HG03064 (cell line): ENCODE measurements around the gene HMBS.
"Not testable (repeated sequence)": the region's sequence is repeated elsewhere in the genome, so short reads cannot be mapped to it uniquely, and the experiment has no call there.

Source experiments
- ATAC-seq: cut with Tn5 transposase; IDR thresholded peaks from one replicate; pipeline ENCODE4 v1.9.1; 2021; ENCODE audit warnings: low read depth; ENCODE audit not compliant: unreplicated experiment

Gene HMBS

DNA sequence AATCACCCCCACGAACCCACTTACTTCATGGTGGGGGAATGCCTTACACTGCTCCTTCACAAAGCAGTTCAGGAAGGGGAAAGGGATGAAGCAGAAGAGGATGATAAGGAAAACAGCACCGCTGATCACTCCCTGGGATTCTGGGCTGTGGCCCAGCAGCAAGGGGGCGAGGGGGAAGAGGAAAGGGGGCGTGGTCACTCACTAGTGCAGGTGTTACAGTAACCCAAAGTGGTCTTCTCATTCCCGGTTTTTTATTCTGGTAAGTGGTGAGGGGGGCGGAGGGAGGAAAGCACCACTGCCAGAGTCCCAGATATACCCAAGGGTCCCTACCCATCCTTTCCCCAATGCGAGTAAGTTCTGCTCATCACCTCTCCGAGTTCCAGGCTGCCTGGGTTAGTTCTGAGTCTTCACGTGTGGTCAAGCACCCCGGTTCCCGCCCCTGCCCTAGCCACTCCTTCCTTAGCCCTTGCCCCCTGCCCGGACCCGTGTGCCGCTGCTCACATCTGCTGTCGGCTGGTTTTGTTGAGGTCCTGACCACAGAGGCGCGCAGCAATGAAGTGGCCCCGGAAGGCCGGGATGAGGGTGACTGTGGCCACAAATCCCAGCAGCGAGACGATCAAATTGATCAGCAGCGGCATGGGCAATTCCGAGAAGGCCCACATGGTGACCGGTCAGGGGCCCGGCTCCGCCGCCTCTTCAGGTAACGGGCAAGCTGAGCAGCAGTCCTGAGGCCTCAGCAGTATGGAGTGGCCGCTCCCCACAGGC is 16.5 kb downstream of the HMBS start:
- peak; percentile 8 for ATAC-seq

DNA sequence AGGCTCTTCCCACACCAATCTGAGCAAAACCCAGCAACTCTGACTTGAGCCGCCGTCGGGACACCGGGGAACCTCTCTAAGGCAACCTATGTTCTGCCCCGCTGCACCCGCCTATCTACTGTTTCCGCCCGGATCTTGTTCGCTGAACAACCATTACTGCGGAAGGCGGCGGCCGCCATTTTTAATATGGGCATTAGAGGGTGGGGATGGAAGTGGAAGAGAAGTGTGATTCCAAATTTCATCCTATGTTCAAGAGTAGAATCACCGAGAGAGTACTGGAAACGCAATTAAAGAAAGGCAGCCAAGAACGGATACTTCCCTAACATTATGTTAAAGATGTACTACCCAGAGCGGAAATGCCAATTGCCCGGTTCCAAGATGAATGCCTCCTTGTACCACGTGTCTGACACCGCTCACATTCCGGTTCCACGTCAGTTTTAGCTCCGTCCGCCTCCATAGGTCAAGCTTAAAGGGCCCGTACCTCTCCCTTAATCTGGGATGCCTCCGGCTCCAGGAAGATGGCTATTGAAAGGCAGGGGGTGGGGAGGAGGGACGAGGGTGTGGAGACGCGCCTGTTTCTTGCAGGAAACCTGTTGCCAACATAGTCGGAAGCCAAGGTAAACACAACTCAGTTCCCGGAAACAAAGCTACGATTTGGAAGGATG is 17.2 kb downstream of the HMBS start, which contains the start of gene DPAGT1:
Gene DPAGT1, minus strand, starts transcription at position 95 of the 665 bp plus-strand sequence. CDS start 198 bp downstream, outside the sequence.
- peak; percentile 70 for ATAC-seq

DNA sequence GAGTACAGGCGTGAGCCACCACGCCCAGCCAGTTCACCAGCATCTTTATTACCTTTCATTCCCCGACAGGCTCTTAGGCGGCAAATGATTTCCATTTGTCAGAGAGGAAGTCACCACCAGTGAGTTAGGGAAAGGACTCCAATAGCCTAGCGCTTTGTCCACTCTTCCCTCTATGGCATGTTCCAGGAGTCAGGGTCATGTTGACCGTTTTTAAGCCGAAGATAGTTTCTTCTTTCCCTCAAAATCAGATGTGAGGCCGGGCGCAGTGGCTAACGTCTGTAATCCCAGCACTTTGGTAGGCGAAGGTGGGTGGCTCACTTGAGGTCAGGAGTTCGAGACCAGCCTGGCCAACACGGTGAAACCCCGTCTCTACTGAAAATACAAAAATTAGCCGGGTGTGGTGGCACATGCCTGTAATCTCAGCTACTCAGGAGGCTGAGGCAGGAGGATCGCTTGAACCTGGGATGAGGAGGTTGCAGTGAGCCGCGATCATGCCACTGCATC is 18.5 kb downstream of the HMBS start:
- ATAC-seq, result not testable (repeated sequence)

DNA sequence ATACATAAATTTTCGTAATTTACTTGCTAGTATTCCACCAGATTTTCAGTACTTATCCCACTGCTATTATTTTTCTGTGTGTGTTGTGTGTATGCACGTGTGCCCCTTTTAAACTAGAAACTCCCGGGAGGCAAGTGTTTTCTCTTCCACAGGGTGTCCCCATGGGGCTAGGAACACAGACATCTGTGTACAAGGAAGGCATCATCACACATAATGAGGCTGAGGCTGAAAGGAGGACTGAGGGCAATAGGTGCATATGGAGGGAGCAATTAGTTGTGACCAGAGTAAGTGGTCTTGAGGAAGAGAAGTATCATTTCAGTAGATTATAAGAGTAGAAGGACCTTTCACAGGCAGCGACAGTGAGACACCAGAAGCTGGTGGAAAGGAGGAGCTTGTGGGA is 19.1 kb downstream of the HMBS start:
- ATAC-seq, result no peak

DNA sequence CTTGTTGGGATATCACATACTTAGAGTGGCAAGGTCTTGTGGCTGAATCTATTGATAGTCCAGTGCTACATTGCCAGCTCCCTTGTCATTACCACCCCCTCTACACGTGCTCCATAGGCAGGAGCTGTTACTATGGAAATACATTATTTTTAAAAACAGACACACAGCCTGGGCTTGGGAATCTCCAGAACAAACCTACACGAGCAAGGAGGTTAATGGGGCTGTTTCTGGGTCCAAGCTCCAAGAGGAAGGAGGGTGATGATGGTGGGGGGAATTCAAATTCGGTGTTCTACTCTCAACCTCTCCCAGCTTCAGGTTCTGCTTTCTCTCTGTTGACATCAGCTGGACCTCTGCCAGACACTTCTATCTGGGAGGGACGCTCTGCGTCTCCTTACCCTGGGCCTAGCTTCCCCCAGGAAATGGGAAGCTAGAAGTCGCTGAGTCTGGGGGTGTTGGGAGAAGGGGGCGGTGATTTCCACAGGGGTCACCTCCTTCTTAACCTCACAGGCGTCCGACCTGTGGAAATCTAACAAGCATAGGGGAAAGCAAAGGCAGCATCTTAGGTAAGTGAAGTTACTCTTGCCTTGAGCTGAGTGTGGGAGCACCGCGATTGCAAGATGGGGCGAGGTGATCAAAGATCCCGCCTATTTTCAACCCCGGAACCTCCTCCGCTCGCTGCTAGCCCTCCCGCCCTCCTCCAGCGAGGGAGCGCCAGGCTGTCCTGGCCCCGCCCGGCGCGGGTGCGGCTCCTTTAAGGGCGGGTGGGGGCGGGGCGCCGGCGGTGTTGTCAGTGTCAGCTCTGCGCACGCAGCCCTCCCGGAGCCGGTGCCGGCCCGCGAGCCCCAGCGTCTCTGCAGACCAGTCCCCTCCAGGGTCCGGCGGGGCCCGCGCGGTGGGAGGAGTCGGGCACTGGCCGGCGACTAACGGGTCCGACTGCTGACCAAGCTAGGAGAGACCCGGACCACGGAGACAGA is 22.2 kb downstream of the HMBS start, which contains the start of gene C2CD2L:
Gene C2CD2L, plus strand, starts transcription at position 781 of the 974 bp plus-strand sequence. CDS start 398 bp downstream, outside the sequence.
- peak; percentile 66 for ATAC-seq

DNA sequence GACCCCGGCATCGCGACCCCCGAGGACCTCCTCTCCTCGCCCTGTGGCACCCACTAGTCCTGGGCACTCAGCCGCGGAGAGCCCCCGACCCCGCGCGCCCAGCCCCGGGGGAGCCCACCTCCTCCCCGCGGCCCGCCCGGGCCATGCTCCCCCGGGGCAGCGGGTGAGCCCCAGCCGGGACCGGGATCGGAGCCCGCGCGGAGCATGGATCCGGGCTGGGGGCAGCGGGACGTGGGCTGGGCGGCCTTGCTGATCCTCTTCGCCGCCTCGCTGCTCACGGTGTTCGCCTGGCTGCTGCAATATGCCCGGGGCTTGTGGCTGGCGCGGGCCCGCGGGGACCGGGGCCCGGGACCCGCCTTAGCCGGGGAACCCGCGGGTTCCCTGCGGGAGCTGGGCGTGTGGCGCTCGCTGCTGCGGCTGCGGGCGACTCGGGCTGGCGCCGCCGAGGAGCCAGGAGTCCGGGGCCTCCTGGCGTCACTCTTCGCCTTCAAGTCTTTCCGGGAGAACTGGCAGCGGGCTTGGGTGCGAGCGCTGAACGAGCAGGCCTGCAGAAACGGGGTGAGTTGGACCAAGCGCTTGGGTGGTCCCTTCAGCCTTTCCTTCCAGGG is 23.0 kb downstream of the HMBS start:
- peak; percentile 24 for ATAC-seq

DNA sequence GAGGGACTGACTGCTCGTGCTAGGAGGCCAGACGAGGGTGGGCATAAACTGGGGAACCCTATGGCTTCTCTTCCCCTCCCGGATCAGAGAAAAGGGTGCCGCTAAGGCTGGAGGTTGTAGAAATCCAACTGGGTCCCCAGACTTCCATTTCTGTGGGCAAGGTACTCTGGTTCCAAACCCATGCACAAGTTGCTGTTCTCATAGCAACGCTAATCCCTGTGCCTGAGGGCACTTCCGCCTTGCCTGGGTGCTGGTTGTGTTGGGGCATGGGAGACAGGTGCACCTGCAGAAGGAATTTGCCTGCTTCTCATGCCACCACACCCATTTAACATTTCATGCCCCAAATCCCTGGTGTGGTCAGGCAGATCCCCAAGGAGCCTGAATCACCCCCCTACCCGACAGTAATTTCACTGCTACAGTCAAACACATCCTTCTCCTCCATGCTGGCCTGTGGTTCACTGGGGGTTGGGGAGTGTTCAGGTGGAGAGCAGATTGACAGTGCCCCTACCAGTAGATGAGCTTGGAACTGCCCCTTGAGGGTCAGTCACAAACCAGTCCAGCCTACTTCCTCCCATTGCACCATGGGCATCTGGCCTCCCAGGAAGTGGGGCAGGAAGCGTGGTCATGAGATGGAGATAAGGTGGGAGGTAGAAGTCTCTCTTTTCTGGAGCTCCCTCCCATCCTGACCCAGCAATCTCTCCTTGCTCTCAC is 23.6 kb downstream of the HMBS start:
- no peak for ATAC-seq

DNA sequence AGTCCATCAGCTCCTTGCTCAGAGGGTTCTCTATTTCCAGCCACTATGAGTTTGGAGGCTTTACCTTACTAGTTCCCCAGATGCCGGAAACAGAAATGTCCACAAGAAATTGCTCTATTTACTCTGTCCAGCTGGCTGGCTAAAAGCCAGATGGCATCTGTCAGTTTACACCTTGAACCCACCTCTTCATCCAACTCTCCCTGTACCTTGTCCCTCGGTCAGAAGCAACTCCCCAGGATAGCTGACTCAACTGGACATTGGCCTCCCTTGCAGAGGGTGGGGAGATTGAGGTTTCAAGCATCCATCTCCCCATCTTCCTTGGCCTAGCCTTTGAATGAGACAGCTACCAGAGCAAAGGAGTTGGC is 24.2 kb downstream of the HMBS start:
- ATAC-seq, result no peak

DNA sequence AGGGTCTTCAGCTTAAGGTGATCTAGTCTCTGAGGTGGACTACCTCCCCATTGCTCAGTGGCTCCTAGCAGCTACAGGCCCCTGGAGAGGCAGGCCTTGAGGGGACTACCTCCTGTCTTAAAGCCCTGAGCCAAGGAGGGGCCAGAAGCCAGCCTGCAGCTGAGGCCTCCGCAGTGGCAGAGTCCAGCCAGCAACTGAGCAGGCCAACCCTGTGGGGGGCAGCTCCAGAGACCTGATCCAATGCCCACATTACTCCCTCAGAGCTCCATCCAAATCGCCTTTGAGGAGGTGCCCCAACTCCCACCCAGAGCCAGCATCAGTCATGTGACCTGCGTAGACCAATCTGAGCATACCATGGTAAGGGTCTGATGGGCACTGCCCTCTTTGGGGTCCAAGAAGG is 25.2 kb downstream of the HMBS start:
- ATAC-seq, result no peak

DNA sequence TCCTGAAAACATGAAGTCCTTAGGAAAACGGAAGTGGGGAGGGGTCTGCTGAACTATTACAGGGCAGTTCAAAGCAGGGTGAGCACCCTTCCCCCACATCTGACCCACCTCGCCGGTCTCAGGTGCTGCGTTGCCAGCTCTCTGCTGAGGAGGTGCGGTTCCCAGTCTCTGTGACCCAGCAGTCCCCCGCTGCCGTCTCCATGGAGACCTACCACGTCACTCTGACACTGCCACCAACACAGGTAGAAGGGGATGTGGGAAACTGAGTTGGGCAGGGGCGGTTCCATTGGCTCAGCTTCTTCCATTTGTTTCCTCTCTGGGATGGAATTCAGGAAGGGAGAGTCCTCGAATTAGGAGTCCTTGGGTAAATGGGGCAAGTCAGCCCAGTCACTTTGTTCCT is 25.8 kb downstream of the HMBS start:
- no peak for ATAC-seq

DNA sequence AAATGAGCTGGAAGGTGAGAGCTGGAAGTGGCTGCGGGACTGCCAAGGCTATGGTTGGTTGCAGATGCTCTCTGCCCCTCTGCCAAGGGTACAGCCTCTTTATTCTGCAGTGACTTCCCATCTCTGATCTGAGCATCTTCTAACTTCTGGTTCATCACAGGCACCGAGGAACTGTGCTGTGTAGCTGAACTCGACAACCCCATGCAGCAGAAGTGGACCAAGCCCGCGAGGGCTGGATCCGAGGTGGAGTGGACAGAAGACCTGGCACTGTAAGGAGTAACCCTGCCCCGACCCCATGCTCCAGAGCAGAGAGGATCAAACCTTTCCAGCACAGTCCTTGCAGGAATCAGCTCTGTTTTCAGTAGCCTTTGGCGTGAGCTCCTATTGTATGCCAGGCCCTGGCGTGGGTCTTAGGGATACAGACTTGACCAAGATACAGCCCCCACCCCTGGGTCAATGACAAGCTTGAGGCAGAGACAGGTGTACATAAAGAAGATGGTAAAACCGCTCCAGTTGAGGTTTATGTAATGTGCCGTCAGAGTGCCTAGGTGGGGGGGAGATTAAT is 26.8 kb downstream of the HMBS start:
- no peak for ATAC-seq

DNA sequence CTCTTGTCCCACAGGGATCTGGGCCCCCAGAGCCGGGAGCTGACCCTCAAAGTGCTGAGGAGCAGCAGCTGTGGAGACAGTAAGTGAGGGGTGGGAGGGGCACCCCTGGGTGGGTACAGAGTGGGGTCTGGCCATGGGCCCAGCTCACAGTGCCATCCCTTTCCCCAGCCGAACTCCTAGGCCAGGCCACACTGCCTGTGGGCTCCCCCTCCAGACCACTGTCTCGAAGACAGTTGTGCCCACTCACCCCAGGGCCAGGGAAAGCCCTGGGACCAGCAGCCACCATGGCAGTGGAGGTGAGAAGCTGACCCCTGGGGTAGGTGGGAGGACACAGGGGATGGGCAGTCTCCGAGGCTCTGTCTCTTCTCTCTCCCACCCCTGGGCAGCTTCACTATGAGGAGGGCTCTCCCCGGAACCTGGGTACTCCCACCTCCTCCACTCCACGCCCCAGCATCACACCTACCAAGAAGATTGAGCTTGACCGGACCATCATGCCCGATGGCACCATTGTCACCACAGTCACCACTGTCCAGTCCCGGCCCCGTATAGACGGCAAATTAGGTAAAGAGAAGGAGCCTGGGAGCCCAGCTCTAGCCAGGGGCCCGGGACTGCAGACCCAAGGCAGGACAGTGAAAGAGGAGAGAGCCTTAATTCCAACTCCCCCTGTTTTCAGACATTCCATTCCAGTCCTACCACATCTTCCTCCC is 27.8 kb downstream of the HMBS start:
- no peak for ATAC-seq

DNA sequence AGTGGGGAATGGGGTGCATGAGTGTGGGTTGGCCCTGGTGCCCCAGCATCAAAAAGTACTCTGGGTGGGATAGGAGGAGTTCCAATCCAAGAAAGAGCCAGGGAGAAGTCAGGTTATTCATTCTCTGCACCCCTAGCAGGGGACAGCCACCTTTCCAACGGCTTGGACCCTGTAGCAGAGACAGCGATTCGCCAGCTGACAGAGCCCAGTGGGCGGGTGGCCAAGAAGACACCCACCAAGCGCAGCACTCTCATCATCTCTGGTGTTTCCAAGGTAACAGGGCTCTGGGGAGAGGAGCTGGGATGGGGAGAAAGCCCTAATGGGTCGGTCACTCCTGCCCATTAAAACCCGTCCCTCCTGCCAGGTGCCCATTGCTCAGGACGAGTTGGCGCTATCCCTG is 29.0 kb downstream of the HMBS start:
- no peak for ATAC-seq

DNA sequence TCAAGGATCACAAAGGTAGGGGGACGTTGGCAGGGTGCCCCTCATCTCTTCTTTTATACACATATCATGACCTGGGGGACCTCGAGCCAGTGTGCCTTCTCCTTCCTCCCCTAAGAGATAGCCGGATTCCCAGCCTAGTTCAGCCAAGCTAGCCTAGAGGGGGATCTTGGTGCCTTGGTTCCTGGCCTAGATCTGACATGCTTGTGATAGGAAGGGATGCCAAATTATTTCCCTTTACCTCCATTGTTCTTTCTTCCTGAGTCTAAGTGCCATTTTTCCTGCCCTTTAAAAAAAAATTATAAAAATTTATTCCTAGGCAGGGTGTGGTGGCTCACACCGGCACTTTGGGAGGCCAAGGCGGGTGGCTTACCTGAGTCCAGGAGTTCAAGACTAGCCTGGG is 29.7 kb downstream of the HMBS start:
- ATAC-seq, result no peak

DNA sequence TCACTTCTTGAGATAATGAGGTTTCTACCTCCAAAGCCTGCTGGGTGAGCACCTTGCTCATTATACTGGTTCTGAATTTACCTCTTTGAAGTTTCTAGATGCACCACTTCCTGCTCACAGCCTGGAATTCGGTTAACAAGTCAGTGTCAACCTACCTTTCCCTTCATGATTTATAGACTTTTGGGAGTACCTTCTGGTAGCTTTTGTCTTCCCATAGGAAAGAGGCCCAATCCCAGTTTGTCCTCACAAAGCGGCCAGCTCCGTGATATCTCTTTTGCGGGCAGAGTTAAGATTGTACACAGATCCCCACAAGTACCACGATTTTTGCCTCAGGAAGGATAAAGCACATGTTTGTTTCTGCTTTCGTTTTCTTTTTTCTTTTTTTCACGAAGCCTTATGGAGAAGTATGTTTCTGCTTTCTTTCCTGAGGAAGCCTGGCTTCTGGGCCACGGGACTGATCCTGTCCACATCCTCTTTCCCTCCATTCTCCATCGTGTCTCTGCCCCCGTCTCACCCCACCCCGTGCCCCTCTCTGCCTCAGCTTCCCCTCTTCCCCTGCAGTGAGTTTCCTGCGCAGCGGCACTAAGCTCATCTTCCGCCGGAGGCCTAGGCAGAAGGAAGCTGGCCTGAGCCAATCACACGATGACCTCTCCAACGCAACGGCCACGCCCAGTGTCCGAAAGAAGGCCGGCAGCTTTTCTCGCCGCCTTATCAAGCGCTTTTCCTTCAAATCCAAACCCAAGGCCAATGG is 31.0 kb downstream of the HMBS start:
- no peak for ATAC-seq

DNA sequence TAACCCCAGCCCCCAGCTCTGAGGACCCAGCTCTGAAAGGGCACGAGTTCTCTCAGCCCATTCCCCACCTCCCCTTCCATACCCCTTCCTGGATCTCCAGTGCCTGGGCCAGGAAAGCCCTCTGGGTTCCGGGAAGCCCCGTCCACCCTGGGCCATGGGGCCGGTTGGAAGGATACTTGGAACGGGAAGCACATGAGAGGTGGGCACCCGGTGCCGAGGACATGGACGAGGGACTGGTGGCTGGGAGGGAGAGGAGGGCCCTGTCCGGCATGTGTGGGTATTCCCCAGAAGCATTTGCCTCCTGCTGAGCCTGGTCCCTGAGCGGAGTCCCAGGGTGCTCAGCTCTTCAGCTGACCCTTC is 31.5 kb downstream of the HMBS start:
- ATAC-seq, result no peak

DNA sequence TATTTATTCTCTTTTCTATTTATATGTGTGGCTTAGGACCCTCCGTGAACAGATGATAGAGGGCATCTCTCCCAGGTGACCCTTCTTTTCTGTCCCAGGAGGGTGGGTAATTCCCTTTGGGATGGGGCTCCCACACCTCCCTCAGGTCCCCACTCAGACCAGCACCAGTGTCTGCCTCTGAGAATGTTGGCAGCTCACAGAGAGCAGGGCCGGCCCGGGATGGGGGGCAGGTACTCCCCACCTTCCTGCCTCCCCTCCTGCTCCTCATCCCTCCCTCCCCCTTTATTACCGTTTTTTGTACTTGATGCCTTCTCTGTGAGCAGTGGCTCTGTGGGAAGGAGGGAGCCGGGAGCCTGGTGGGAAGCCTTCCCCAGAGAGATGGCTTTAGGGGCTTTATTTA is 31.9 kb downstream of the HMBS start:
- ATAC-seq, result no peak
